SU-DHL-6 (cell line): Measurements from ENCODE around the gene CITED4.
"Not testable (repeated sequence)": the region's sequence is repeated elsewhere in the genome, so short reads cannot be mapped to it uniquely, and the experiment has no call there.

Source experiments
- H2AFZ ChIP-seq: fragments of 200-600 bp; sonication (generic); 2 replicates; pipeline ENCODE4 v1.6.1; 2014; ENCODE audit warnings: low read depth, mild to moderate bottlenecking, moderate library complexity, mixed read lengths, antibody characterized with exemption, low read length; ENCODE audit not compliant: severe bottlenecking
- H3F3A ChIP-seq: fragments of 200-600 bp; shearing (Covaris generic); 2 replicates; pipeline ENCODE4 v1.6.0; 2016; ENCODE audit warnings: antibody characterized with exemption, mild to moderate bottlenecking; ENCODE audit not compliant: insufficient read depth
- H3K27ac ChIP-seq: fragments of 200-600 bp; sonication (generic); 2 replicates; pipeline ENCODE4 v1.5.1; 2016; ENCODE audit warnings: low read depth, mild to moderate bottlenecking, low read length, moderate library complexity, mixed read lengths
- H3K27me3 ChIP-seq: fragments of 200-600 bp; sonication (generic), shearing (Covaris generic); 2 replicates; pipeline ENCODE4 v1.6.0; 2014; ENCODE audit warnings: mild to moderate bottlenecking, low read length
- H3K36me3 ChIP-seq: fragments of 200-600 bp; sonication (generic); 2 replicates; pipeline ENCODE4 v1.6.1; 2014; ENCODE audit warnings: mild to moderate bottlenecking, low read length, mixed read lengths
- H3K4me2 ChIP-seq: fragments of 300-600, 200-600 bp; shearing (Covaris generic), sonication (generic); 2 replicates; pipeline ENCODE4 v1.6.0; 2014; ENCODE audit warnings: low read length, low read depth, mild to moderate bottlenecking; ENCODE audit not compliant: poor library complexity, severe bottlenecking
- H3K4me3 ChIP-seq: fragments of 200-600 bp; sonication (generic); 2 replicates; pipeline ENCODE4 v1.5.1; 2014; ENCODE audit warnings: antibody characterized with exemption, low read length, mild to moderate bottlenecking, mixed read lengths; ENCODE audit not compliant: insufficient read depth, poor library complexity, severe bottlenecking
- H3K79me2 ChIP-seq: fragments of 200-600 bp; sonication (generic); 2 replicates; pipeline ENCODE4 v1.6.1; 2014; ENCODE audit warnings: mild to moderate bottlenecking, low read length, moderate library complexity; ENCODE audit not compliant: insufficient read depth
- H3K9ac ChIP-seq: fragments of 200-600 bp; sonication (generic); 2 replicates; pipeline ENCODE4 v1.7.0; 2014; ENCODE audit warnings: mild to moderate bottlenecking, low read length
- H3K9me2 ChIP-seq: fragments of 200-600 bp; sonication (generic); replicated peaks from 2 replicates; pipeline ENCODE4 v1.6.1; 2014; ENCODE audit warnings: low read length; ENCODE audit not compliant: insufficient read depth
- H3K9me3 ChIP-seq: fragments of 200-600 bp; sonication (generic); 2 replicates; pipeline ENCODE4 v1.6.1; 2014; ENCODE audit warnings: low read length, mixed read lengths; ENCODE audit not compliant: insufficient read depth
- H4K20me1 ChIP-seq: fragments of 200-600 bp; sonication (generic); 2 replicates; pipeline ENCODE4 v1.6.1; 2014; ENCODE audit warnings: low read depth, mild to moderate bottlenecking, antibody characterized with exemption, low read length, moderate library complexity, mixed read lengths
- EZH2phosphoT487 ChIP-seq: fragments of 200-600 bp; sonication (generic), shearing (Covaris generic); conservative IDR thresholded peaks from 2 replicates; pipeline ENCODE4 v1.6.1; 2018; ENCODE audit warnings: mild to moderate bottlenecking, antibody characterized with exemption, low read length, moderate library complexity, mixed read lengths
- TF ChIP-seq, protein P1 (sequence below): fragments of 200-600 bp; sonication (generic); IDR thresholded peaks from one replicate; pipeline ENCODE4 v1.5.1; 2017; ENCODE audit warnings: antibody characterized with exemption, mild to moderate bottlenecking, low read length, moderate library complexity; ENCODE audit not compliant: insufficient read depth, poor library complexity, severe bottlenecking

Gene CITED4

DNA sequence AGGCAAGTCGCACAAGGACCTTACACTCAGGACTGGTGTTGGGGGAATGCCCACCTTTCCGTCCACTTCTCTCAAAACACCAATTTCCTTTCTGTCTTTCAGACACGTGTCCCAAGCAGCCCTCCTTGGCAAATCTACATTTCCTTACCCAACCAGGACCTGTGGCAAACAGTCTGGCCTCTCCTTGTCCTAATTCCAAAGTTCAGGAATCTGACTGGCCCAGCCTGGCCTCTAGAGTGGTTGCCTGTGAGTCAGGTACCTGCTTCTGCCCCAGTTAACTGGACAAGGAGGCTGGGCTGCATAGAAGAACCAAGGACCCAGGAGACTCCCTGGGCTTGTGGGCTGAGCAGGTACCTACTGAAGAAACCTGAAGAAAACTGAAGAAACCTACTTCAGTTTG is 34.3 kb upstream of the CITED4 start:
- no peak overlapping the region for H3K27ac ChIP-seq
- no peak overlapping the region for H3K4me2 ChIP-seq
- TF ChIP-seq EZH2phosphoT487 = no peak
- TF ChIP-seq, protein P1, sequence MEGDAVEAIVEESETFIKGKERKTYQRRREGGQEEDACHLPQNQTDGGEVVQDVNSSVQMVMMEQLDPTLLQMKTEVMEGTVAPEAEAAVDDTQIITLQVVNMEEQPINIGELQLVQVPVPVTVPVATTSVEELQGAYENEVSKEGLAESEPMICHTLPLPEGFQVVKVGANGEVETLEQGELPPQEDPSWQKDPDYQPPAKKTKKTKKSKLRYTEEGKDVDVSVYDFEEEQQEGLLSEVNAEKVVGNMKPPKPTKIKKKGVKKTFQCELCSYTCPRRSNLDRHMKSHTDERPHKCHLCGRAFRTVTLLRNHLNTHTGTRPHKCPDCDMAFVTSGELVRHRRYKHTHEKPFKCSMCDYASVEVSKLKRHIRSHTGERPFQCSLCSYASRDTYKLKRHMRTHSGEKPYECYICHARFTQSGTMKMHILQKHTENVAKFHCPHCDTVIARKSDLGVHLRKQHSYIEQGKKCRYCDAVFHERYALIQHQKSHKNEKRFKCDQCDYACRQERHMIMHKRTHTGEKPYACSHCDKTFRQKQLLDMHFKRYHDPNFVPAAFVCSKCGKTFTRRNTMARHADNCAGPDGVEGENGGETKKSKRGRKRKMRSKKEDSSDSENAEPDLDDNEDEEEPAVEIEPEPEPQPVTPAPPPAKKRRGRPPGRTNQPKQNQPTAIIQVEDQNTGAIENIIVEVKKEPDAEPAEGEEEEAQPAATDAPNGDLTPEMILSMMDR = no peak

DNA sequence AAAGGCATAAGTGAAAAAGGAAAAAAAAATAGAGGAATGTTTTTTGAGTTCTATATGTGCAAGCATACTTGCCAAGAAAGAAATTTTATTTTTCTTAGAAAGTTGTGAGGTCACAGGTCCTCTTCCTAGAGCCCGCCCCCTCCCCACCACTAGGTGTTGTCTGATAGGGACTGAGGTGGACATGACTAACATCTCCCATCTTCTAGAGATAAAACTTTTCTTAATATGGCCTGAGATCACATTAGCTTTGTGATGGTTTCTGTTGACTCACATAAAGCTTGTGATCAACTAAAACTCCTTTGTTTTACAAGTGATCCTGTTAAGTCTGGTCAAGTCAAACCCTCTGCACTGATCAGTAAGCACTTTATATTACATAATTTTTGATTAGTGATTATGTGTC is 33.4 kb upstream of the CITED4 start:
- Histone ChIP-seq H3K4me3 (no peak overlapping the region), H3K27me3 (no peaks in the 10 kb centered on the region), H3F3A (no peaks in the 10 kb centered on the region), H3K79me2 (no peaks in the 10 kb centered on the region), H2AFZ (no peak overlapping the region), H3K9me2 (no peaks in the 10 kb centered on the region), H3K4me2 (no peak overlapping the region), H3K36me3 (no peaks in the 10 kb centered on the region), H3K27ac (no peak overlapping the region), H3K9me3 (peaks cover 10% of the 10 kb centered on the region; the same call in 1 of the 2 replicates), H3K9ac (no peak overlapping the region), H4K20me1 (no peaks in the 10 kb centered on the region)
- TF ChIP-seq, protein P1 = no peak

More for the DNA sequence above, 34.3 kb upstream of the CITED4 start:
- Histone ChIP-seq H3F3A (no peaks in the 10 kb centered on the region), H3K27me3 (no peaks in the 10 kb centered on the region), H3K4me3 (no peak overlapping the region), H4K20me1 (no peaks in the 10 kb centered on the region), H3K36me3 (no peaks in the 10 kb centered on the region), H2AFZ (no peak overlapping the region), H3K9me3 (peaks cover 10% of the 10 kb centered on the region; the same call in 1 of the 2 replicates), H3K79me2 (no peaks in the 10 kb centered on the region), H3K9me2 (no peaks in the 10 kb centered on the region), H3K9ac (no peak overlapping the region)

DNA sequence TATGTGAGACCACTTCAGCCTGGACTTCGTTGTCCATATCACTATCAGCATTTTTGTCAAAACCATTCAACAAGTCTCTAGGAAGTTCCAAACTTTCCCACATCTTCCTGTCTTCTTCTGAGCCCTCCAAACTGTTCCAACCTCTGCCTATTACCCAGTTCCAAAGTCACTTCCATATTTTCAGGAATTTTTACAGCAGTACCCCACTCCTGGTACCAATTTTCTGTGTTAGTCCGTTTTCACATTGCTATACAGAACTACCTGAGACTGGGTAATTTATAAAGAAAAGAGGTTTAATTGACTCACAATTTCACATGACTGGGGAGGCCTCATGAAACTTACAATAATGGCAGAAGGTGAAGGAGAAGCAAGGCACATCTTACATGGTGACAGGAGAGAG is 32.7 kb upstream of the CITED4 start:
- peaks cover 10% of the 10 kb centered on the region; the same call in 1 of the 2 replicates for H3K9me3 ChIP-seq
- not testable (repeated sequence) for H3K36me3 ChIP-seq, H3K27ac ChIP-seq, H2AFZ ChIP-seq, H3K4me3 ChIP-seq, H3K27me3 ChIP-seq, H3K79me2 ChIP-seq, H3K4me2 ChIP-seq, H4K20me1 ChIP-seq, H3K9me2 ChIP-seq, H3K9ac ChIP-seq, H3F3A ChIP-seq

DNA sequence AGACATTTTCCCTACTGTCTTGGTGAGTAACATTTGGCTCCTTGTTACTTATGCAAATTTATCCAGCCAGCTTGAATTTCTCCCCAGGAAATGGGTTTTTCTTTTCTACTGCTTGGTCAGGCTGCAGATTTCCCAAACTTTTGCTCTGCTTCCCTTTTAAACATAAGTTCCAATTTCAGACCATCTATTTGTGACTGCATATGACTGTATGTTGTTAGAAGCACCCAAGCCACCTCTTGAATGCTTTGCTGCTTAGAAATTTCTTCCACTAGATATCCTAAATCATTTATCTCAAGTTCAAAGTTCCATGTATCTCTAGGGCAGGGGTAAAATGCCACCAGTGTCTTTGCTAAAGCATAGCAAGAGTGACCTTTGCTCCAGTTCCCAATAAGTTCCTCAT is 32.3 kb upstream of the CITED4 start:
- no peaks in the 10 kb centered on the region for H3K9me2 ChIP-seq
- no peaks in the 10 kb centered on the region for H3F3A ChIP-seq

More for the DNA sequence above, 32.3 kb upstream of the CITED4 start:
- Histone ChIP-seq H3K4me2 (no peak overlapping the region), H3K36me3 (no peaks in the 10 kb centered on the region), H3K9me3 (peaks cover 10% of the 10 kb centered on the region; the same call in 1 of the 2 replicates), H3K9ac (no peak overlapping the region), H3K27ac (no peak overlapping the region), H2AFZ (no peak overlapping the region), H4K20me1 (no peaks in the 10 kb centered on the region), H3K4me3 (no peak overlapping the region), H3K79me2 (no peaks in the 10 kb centered on the region), H3K27me3 (no peaks in the 10 kb centered on the region)
- TF ChIP-seq, protein P1 = no peak
- TF ChIP-seq EZH2phosphoT487 = no peak
